HCT116 (cell line): ENCODE data around the gene TDRD12.

Source experiments
- EZH2 ChIP-seq: fragments of 200-600 bp; sonication (generic); IDR thresholded peaks from 2 replicates; pipeline ENCODE4 v1.6.1; 2017; ENCODE audit warnings: antibody characterized with exemption, mixed run types
- POLR2A ChIP-seq: IDR thresholded peaks from 2 replicates; pipeline ENCODE4 v1.7.0; 2011; ENCODE audit warnings: borderline replicate concordance; ENCODE audit not compliant: insufficient read depth, insufficient read length; ENCODE audit errors: extremely low read depth
- TF ChIP-seq, protein P1 (sequence below): IDR thresholded peaks from 2 replicates; pipeline ENCODE4 v1.6.1; 2012; ENCODE audit warnings: low read depth
- TF ChIP-seq, protein P2 (sequence below), 3 experiments: fragments of 200-600 bp in 1 of 3; sonication (generic) in 1 of 3; IDR thresholded peaks in 2 of 3; conservative IDR thresholded peaks in 1 of 3; 2 replicates each; pipeline ENCODE4 v1.5.1; 2012 to 2017; ENCODE audit warnings: low read depth in 2 of 3, low read length in 2 of 3, antibody characterized with exemption in 1 of 3, borderline replicate concordance in 1 of 3, control low read depth in 1 of 3, mild to moderate bottlenecking in 1 of 3, mixed read lengths in 1 of 3, mixed run types in 1 of 3, moderate library complexity in 1 of 3; ENCODE audit not compliant: insufficient read depth in 1 of 3
- TF ChIP-seq, protein P3 (sequence below): IDR thresholded peaks from 2 replicates; pipeline ENCODE4 v1.6.1; 2012

DNA sequence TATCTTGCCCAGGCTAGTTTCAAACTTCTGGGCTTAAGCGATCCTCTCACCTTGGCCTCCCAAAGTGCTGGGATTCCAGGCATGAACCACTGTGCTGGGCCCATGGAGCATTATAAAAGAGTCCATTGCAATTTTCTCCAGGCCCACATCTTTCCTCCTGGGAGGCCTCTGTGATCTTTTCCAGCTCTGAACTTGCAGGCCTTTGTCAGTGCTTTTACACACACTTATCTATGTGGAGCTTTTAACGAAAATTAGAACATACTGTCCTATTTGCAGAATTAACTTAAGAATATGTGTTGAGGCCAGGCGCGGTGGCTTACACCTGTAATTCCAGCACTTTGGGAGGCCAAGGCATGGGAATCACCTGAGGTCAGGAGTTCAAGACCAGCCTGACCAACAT lies 23.9 kb downstream of the TDRD12 start:
- TF ChIP-seq POLR2A = no peak
- TF ChIP-seq, protein P1, sequence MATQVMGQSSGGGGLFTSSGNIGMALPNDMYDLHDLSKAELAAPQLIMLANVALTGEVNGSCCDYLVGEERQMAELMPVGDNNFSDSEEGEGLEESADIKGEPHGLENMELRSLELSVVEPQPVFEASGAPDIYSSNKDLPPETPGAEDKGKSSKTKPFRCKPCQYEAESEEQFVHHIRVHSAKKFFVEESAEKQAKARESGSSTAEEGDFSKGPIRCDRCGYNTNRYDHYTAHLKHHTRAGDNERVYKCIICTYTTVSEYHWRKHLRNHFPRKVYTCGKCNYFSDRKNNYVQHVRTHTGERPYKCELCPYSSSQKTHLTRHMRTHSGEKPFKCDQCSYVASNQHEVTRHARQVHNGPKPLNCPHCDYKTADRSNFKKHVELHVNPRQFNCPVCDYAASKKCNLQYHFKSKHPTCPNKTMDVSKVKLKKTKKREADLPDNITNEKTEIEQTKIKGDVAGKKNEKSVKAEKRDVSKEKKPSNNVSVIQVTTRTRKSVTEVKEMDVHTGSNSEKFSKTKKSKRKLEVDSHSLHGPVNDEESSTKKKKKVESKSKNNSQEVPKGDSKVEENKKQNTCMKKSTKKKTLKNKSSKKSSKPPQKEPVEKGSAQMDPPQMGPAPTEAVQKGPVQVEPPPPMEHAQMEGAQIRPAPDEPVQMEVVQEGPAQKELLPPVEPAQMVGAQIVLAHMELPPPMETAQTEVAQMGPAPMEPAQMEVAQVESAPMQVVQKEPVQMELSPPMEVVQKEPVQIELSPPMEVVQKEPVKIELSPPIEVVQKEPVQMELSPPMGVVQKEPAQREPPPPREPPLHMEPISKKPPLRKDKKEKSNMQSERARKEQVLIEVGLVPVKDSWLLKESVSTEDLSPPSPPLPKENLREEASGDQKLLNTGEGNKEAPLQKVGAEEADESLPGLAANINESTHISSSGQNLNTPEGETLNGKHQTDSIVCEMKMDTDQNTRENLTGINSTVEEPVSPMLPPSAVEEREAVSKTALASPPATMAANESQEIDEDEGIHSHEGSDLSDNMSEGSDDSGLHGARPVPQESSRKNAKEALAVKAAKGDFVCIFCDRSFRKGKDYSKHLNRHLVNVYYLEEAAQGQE = no peak
- TF ChIP-seq, protein P2, sequence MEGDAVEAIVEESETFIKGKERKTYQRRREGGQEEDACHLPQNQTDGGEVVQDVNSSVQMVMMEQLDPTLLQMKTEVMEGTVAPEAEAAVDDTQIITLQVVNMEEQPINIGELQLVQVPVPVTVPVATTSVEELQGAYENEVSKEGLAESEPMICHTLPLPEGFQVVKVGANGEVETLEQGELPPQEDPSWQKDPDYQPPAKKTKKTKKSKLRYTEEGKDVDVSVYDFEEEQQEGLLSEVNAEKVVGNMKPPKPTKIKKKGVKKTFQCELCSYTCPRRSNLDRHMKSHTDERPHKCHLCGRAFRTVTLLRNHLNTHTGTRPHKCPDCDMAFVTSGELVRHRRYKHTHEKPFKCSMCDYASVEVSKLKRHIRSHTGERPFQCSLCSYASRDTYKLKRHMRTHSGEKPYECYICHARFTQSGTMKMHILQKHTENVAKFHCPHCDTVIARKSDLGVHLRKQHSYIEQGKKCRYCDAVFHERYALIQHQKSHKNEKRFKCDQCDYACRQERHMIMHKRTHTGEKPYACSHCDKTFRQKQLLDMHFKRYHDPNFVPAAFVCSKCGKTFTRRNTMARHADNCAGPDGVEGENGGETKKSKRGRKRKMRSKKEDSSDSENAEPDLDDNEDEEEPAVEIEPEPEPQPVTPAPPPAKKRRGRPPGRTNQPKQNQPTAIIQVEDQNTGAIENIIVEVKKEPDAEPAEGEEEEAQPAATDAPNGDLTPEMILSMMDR (IDR thresholded peaks at IDR 0.05 in 2 of 3, conservative IDR thresholded peaks at IDR 0.05 in 1 of 3; ENCODE audit: borderline replicate concordance in 1 of 3, insufficient read depth in 1 of 3, low read depth in 2 of 3, low read length in 2 of 3) = no peak
- TF ChIP-seq, protein P3, sequence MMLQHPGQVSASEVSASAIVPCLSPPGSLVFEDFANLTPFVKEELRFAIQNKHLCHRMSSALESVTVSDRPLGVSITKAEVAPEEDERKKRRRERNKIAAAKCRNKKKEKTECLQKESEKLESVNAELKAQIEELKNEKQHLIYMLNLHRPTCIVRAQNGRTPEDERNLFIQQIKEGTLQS = no peak
- no peak for TF ChIP-seq EZH2
